Activated gamma-delta T cell treated with anti-CD3 and anti-CD28 coated beads, Interleukin-2, amount 50 U/mL, for 16 hours (primary cell): ENCODE data around the gene FILIP1.
"Not testable (repeated sequence)": the region's sequence is repeated elsewhere in the genome, so short reads cannot be mapped to it uniquely, and the experiment has no call there.

Experiments used
- DNase-seq: peaks from one replicate; pipeline ENCODE4 v3.0.0-alpha.2; 2020; ENCODE audit warnings: low read depth

FILIP1 gene

DNA sequence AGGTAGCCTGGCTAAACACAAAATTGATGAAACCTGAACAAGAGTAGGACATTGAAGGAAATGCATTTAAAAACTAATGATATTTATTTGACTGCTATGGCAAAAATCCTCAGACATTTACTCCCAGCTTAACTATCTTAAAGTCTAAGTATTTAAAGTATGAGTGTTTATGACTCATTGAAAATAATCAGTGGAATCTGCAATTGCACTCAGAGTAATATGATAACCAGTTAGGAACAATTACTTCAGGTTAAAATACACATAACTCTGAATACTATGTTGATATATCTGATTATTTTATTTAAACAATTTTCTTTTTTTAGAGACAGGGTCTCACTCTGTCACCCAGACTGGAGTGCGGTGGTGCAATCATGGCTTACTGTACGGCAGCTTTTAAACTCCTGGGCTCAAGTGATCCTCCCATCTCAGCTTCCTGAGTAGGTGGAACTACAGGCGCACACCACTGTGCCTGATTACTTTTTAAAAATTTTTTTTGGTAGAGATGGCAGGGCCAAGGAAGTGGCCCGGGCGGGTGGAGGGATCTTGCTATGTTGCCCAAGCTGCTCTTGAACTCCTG lies 43.9 kb downstream of the FILIP1 start:
- no peak for DNase-seq

DNA sequence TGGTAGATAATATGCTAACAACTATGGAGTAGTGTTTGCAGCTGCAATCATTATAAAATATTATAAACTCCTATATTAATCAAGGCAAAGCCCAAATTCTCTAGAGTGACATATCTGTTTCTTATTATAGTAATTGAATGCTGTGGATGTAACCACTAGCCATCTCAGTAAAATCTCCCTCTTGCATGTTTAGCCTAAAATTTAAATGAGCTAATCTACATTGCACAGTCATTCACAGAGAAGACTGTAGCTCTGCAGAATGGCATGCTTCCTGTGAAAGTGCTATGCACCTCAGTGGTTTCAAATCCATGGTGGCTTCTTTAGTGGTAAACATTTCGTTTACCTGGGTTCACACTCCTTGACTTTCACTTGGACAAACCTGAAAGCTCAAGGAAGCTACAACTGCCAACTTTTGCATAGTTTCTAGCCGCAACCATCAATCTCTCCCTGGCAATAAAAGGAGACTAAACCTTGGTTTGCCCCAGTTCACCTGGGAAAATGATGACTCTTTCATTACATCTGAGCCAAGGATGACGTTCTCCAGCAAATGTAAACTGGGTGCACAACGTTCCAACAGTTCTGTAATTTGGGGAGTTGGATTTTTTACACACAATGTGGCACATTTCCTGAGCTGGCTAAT lies 47.2 kb downstream of the FILIP1 start:
- DNase-seq: no peak

DNA sequence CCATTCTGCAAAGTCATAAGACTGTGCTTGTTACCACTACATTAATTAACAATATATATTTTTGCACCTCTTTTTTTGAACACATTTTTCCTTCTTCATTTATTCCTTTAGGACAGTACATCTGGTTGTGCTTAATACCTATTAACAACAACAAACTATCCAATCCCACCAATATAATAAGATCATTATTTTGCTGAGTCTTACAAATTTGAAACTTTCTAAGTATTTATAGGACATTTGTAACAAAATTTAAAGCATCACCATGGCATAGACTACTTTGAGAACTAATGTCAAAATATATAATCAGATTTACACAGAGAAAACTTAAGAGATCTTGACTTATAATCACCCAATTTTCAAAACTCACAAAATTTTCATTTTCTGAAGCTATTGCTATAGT lies 47.9 kb downstream of the FILIP1 start:
- DNase-seq: no peak

DNA sequence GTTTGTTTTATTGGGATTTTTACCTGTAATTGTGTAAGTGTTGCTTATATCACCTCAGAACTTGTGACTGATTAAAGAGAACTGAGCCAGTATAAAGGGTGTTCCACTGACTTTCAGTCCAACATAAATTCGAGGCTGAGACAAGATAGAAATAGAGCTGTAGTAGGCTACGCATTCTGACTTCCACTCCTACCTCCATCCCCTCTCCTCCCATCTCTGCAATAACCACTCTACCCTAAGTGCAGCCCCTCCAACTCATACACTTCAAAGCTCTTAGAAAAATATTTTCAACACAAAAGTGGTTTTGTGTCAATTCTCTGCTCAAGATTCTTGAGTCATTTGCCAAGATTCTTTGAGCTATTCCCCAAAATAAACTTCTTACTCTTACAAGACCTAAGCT lies 48.7 kb downstream of the FILIP1 start:
- no peak for DNase-seq

DNA sequence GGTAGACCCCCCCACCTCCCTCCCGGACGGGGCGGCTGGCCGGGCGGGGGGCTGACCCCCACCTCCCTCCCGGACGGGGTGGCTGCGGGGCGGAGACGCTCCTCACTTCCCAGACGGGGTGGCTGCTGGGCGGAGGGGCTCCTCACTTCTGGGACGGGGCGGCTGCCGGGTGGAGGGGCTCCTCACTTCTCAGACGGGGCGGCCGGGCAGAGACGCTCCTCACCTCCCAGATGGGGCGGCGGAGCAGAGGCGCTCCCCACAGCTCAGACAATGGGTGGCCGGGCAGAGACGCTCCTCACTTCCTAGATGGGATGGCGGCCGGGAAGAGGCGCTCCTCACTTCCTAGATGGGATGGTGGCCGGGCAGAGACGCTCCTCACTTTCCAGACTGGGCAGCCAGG lies 51.7 kb downstream of the FILIP1 start:
- not testable (repeated sequence) for DNase-seq

DNA sequence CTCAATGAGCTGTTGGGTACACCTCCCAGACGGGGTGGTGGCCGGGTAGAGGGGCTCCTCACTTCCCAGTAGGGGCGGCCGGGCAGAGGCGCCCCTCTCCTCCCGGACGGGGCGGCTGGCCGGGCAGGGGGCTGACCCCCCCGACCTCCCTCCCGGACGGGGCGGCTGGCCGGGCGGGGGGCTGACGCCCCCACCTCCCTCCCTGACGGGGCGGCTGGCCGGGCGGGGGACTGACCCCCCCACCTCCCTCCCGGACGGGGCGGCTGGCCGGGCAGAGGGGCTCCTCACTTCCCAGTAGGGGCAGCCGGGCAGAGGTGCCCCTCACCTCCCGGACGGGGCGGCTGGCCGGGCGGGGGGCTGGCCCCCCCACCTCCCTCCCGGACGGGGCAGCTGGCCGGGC lies 52.1 kb downstream of the FILIP1 start:
- not testable (repeated sequence) for DNase-seq

DNA sequence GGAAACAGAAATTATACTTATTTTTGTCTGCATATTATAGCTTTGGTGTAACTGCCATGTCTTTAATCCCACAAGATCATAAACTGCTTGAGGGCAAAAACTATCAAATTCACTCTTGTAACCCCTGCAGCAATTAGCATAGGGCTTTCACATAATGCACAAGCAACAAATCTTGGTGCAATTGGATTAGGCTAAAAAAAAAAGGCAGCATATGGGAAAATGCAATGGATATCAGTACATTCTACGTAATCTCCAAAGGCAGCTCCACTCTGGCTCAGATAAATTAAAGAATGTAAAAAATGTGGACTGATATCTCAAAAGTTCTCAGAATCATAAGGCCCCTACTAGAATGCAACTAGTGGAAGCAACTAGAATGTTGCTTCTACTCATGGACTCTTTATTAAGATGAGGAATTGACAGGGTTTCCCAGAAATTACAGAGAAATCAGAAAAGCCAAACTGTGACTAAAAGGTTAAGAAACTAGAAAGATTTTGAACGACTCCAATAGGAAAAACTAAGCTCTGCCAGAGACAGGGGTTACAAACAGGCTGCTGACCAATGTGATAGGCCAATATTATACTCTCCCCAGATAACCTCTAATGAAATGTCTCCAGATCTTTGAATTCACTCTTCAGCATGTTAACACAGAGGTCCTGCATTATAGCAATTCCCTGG lies 55.0 kb downstream of the FILIP1 start:
- DNase-seq: no peak

DNA sequence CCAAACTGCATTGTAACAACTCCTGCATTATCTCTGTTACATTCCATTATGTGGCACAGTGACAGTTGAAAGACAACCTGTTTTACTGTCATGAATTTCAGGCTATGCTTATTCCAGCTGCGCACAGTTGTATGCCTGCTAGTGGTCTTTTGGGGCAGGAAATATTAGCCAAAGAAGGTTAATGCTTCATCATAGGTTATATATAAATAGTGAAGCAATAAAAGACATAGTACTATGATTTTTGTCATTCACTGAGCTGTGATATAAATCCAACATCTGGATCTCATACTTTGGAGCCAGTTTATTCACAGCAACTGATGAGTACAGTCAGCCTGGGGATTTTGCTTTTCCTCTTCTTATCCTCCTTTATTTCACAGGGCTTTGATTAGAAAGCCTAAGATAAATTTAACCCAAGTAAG lies 55.6 kb downstream of the FILIP1 start:
- no peak for DNase-seq

DNA sequence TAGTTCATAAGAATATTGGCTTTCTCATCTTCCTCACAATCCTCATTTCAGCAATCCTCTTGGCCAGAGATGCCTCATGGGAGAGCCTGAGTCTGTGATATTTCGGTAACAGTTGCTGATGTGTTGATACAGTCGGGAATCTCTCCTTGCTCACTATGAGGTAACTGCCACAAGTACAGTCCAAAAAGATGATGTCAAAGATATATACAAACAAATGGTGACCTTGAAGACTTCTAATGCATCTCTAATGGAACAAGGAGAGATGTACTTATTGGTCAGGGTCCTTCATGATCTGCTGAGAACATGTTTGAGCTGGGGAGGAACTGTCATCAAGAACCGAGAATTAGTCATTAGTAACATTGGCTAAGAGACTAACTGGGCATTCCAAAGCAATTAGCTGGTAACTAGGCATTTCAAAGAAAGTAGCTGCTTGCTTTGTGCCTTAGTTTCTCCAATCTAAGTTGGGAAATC lies 56.1 kb downstream of the FILIP1 start:
- no peak for DNase-seq

DNA sequence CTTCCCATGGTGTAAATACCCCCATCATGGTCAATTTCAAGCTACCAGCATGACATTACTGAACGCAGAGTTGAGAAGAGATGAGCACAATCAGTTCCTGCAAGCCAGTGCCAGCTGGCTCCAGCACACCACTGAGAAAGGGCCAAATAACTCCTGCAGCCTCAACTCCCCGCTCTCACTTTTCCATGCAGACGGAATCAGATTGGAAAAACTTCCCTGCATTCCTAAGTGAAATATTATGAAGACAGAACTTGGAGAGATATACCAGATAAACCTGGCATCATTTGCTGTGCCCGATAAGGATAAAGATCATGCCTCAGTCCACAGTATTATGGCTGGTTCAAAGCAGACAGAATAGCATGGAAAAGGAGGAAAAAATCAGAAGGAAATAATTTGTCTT lies 56.7 kb downstream of the FILIP1 start:
- DNase-seq: no peak

DNA sequence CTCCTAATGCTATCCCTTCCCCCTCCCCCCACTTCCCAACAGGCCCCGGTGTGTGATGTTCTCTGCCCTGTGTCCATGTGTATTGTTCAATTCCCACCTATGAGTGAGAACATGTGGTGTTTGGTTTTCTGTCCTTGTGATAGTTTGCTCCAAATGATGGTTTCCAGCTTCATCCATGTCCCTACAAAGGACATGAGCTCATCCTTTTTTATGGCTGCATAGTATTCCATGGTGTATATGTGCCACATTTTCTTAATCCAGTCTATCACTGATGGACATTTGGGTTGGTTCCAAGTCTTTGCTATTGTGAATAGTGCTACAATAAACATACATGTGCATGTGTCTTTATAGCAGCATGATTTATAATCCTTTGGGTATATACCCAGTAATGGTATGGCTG lies 60.8 kb downstream of the FILIP1 start:
- not testable (repeated sequence) for DNase-seq

DNA sequence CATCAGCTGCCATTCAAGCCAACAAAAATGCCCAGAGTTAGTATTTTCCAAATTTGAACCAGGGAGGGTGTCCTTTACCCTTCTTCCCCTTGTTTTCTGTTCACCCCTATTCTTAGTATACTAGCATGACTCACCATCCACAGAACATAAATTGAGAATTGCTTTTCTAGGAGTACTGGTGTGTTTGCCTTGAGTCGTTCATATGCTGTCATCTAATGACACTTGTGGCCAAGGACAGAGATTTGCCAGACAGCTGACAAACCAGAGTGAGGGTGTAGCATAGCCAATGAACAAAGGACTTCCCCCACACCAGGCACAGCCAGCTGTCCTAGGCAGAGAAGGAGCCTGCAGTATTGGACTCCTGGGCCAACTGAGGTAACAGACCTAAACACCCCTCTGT lies 62.2 kb downstream of the FILIP1 start:
- DNase-seq: no peak

DNA sequence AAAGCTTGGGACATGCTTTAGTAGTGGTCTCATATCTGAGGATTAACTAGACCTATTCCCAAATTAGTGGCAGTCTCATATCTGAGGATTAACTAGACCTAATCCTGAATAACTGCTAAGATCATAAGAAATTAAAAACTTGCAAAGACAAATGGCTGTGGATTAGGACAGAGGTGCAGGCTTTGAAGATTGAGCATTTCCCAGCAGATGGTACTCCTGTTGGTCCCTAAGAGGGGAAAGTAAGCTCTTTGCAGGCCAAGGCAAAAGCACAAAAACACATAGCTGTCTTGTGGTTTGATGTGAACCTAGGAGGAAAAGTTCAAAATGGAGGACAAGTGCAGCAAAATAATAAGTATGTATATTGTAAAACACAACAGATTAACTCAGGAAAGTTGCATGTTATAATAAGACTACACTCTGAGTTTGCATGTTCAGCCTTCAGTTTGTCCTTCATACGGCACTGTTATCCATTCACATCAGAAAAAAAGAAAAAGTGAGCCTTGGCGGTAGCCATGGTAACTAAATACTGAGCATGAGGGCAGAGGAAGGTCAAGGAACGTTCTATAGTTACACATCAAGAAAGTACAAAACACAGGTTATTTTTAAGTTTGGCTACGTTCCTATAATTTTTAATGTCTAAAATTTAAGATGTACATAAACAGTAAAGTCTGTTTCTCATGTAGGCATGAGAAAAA lies 62.8 kb downstream of the FILIP1 start:
- no peak for DNase-seq

DNA sequence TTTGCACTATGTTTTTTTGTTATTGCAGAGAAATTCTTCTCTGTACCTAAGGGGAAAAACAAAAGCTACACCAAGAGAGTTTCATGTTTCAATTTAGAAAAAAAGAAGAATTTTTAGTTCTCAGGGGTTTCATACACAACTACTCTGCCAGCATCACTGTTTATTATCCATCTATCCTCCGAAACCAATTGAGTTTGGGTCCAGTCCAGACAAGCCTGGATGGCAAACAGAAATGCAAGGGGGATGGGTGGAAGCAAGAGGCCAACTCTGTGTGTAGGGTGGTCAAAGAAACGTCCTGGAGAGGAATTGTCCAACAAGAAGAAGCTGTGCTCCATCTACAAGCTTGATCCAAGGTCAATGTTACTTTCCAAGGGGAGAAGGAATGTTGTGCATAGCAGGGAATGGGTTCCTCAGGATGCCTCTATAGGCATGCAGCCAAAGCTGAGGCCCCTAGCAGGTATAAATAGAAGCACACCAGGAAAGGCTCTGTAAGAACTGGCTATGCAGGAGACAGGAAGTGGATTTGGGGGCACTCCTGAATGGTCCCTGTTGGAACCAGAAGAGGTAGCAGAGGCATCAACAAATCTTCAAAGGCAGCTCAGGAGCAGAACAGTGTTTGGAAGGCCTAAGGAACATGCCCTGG lies 64.4 kb downstream of the FILIP1 start:
- no peak for DNase-seq

DNA sequence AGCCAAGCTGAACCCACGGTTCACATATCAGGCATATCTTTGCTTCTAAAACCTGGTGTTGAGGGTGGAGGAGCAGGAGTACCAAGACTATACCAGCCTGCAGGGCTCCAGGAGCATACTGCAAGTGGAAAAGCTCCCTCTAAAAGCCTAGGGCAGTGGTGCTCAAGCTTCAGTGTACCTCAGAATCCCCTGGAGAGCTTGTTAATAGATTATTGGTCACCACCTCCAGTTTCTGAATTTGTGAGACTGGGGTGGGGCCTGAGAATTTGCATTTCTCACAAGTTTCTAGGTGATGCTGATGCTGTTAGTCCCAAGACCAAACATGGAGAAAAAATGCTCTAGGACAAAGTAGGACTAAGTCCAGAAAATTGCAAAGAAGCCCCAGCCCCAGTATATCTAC lies 65.4 kb downstream of the FILIP1 start:
- no peak for DNase-seq

DNA sequence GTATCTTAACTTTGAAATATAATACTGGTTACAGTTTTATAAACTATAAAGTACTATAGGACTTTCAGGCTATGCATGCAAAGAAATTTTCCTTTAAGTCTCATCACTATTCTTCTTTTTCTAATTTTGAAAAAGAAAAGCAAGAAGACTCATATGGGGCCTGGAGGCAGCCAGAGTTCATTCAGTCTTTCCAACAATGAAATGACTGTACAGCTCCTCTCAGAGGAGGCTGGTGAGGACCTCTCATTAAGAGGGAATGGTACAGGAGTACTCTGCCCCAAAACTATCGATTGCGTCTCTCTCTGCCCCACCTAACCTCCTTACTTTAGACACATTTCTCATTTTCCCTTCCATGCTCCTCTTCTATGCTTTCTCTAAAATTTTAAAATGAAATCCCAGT lies 66.3 kb downstream of the FILIP1 start:
- DNase-seq: no peak

DNA sequence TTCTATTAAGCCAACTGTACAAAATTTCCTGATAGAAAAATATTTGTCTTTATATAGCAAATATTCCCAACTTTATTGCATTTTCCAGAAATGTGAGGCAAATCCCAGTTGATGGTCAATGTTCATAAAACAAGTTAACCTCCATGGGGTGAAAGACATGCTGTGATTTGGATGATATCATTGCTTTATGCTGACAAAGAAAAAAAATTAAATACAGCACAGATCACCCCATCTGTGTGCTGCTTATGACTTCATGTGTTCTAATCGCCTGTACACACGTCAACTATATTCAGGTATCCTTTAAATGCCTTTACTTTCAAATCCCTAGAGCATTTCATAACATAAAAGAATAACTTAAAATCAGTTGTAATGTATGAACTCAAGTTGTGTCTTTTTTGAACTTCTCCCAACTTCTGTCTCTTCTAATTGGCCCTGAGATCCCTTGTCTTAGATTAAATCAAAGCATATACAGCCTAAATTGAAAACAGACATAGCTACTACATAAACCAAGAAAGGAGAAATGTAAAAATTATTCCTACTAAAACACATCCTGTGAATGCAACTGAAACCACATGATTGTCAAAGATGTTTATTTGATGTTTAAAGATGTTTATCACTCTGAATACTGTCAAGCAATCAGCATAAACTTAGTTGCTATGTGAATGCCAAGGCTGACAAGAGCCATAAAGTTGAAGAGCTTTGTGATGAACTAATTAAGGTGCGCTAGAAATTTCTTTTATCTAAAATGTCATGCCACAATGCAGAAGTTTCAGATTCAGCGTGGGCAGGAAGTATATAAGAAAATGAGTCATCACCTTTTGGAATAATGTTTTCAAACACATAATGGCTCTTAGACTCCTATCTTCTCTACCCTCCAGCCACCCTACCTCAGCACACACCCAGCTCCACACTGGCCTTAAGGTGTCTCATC lies 68.7 kb downstream of the FILIP1 start:
- DNase-seq: no peak

DNA sequence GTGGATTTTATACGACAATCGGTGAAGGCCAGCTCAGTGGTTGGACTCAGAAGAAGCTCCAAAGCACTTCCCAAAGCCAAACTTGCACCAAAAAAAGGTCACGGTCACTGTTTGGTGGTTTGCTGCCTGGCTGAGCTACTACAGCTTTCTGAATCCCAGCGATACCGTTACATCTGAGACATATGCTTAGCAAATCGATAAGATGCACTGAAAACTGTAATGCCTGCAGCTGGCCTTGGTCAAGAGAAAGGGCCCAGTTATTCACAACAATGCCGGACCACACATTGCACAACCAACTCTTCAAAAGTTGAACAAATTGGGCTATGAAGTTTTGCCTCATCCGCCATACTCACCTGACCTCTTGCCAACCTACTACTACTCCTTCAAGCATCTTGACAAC lies 70.2 kb downstream of the FILIP1 start:
- no peak for DNase-seq

DNA sequence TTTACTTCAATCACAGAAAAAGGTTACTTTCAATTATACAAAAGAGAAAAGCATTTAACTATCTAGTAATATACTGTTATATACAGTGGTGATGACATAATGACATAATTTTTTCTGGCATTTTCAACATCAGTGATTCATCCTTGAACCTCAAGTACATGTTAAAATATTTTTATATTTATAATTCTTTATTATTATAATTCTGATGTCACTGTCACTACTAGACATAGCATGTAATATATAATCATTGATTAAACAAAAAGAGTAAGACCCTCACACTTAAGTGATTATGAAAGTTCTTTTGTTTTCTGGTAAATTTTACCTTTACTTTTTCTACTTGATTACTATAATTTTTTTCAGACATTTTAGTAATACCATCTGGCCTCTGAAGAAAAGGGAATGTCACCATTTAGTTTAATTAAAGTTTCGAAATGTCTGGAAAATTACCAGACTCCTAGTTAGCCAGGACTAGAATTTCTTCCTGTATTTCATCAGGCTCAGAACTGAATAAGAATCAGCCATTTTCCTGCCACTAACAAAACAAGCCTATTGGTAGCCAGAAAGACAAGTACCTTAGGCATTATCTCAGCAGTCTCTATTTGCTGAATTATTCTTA lies 71.5 kb downstream of the FILIP1 start:
- no peak for DNase-seq

DNA sequence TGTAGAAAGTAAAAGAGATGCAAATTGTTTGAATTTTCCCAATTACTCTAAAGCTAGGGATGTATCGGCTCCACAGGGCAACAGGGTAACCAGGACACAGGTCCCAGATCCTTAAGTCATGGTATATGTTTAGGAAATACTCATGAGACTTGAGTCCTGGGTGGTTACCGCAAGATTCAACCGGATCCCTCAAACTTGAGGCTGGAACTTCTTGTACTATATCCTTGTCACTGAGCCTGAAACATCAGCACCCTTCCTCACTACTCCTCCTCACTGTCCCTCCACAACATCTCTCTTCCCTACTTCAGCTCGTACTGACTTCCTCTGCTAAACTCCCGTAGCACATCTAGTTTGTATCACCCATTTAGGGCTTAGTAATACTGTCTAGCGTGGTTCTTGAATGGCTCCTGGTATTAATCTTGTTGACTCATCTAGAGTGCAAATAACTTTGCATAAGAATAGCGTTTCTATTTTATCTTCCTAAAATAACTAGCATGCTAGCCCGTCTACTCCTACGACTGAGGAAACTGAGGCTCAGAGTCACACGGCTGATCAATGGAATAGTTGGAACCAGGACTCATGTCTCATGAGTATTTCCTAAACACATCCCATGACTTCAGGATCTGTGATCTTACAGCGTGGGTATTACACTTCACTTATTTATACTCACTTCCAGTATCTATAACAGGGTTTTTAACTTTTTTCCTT lies 72.1 kb downstream of the FILIP1 start:
- no peak for DNase-seq
